Glutamatergic neuron (in vitro differentiated cells): Measurements from ENCODE around the gene IL10RB. TPM values are rescaled to one million over a fixed set of nuclear protein-coding genes. Genes with fewer than 3 reads are reported as not detected.
A peak's percentile ranks its signal among the peaks of the same experiment; 100 is the strongest.

Experiments used
- DNase-seq: peaks from one replicate; pipeline ENCODE4 v3.0.0; 2022
- H3K27ac Mint-ChIP-seq: one replicate; pipeline ENCODE4 v1.8.0; 2020; ENCODE audit warnings: mild to moderate bottlenecking, mixed read lengths, inconsistent platforms; ENCODE audit not compliant: unreplicated experiment
- H3K27me3 Mint-ChIP-seq: one replicate; pipeline ENCODE4 v1.8.0; 2020; ENCODE audit warnings: mild to moderate bottlenecking, moderate library complexity, mixed read lengths, inconsistent platforms; ENCODE audit not compliant: unreplicated experiment
- H3K36me3 Mint-ChIP-seq: one replicate; pipeline ENCODE4 v1.8.0; 2020; ENCODE audit warnings: mild to moderate bottlenecking, mixed read lengths, inconsistent platforms; ENCODE audit not compliant: unreplicated experiment
- H3K4me1 Mint-ChIP-seq: one replicate; pipeline ENCODE4 v1.8.0; 2020; ENCODE audit warnings: mild to moderate bottlenecking, low read depth, mixed read lengths, inconsistent platforms; ENCODE audit not compliant: unreplicated experiment
- H3K4me3 Mint-ChIP-seq: one replicate; pipeline ENCODE4 v1.8.0; 2020; ENCODE audit warnings: mild to moderate bottlenecking, mixed read lengths, inconsistent platforms; ENCODE audit not compliant: unreplicated experiment
- H3K9me3 Mint-ChIP-seq: one replicate; pipeline ENCODE4 v1.8.0; 2020; ENCODE audit warnings: mild to moderate bottlenecking, moderate library complexity, mixed read lengths, inconsistent platforms; ENCODE audit not compliant: unreplicated experiment
- CTCF ChIP-seq: fragments of 200-600 bp; sonication (generic); IDR thresholded peaks from one replicate; pipeline ENCODE4 v1.5.0; 2021; ENCODE audit not compliant: partially characterized antibody, unreplicated experiment
- total RNA-seq: library from RNA; stranded (reverse); fragmentation: NEBNext Ultra II Directional; extraction: Animal tissue kit (Norgen Biotek cat#: 25700); gene quantifications from one replicate; pipeline ENCODE4 v1.2.1, GENCODE V29; 2021; ENCODE audit not compliant: unreplicated experiment

Gene IL10RB
- total RNA-seq, 1 donor from 2014 or later, result 4.7 TPM

GRCh38 chr21:33267250-33267649, 1.1 kb downstream of the IL10RB start:
- no peak for TF ChIP-seq CTCF
- DNase-seq, result no peak
- Mint-ChIP-seq H3K27me3 (peaks cover 6% of the 10 kb centered on the region), H3K27ac (no peak overlapping the region), H3K4me3 (peak overlapping the region; percentile 93), H3K9me3 (peaks cover 9% of the 10 kb centered on the region), H3K36me3 (no peaks in the 10 kb centered on the region), H3K4me1 (peaks cover 7% of the 10 kb centered on the region)

- H3K36me3 Mint-ChIP-seq, result peaks cover 5% of the 10 kb centered on the region
- DNase-seq, result no peak
Observed at GRCh38 chr21:33268393-33268736, 2.2 kb downstream of the IL10RB start.

GRCh38 chr21:33268737-33269441, 2.7 kb downstream of the IL10RB start:
- no peak overlapping the region for H3K27ac Mint-ChIP-seq
- no peak overlapping the region for H3K4me3 Mint-ChIP-seq
- DNase-seq, result no peak
- H3K9me3 Mint-ChIP-seq, result peaks cover 9% of the 10 kb centered on the region
- H3K27me3 Mint-ChIP-seq, result peaks cover 6% of the 10 kb centered on the region
- no peak for TF ChIP-seq CTCF
- peaks cover 7% of the 10 kb centered on the region for H3K4me1 Mint-ChIP-seq
- H3K36me3 Mint-ChIP-seq, result peaks cover 5% of the 10 kb centered on the region

More at GRCh38 chr21:33268393-33268736, 2.2 kb downstream of the IL10RB start:
- H3K27me3 Mint-ChIP-seq, result peaks cover 6% of the 10 kb centered on the region
- H3K4me1 Mint-ChIP-seq, result peaks cover 7% of the 10 kb centered on the region
- peaks cover 9% of the 10 kb centered on the region for H3K9me3 Mint-ChIP-seq
- H3K4me3 Mint-ChIP-seq, result no peak overlapping the region
- H3K27ac Mint-ChIP-seq, result no peak overlapping the region
- no peak for TF ChIP-seq CTCF

- H3K4me3 Mint-ChIP-seq, result no peak overlapping the region
- peaks cover 5% of the 10 kb centered on the region for H3K27me3 Mint-ChIP-seq
- H3K36me3 Mint-ChIP-seq, result peaks cover 5% of the 10 kb centered on the region
- H3K9me3 Mint-ChIP-seq, result peaks cover 7% of the 10 kb centered on the region
- DNase-seq, result no peak
- peaks cover 4% of the 10 kb centered on the region for H3K4me1 Mint-ChIP-seq
- no peak for TF ChIP-seq CTCF
- no peak overlapping the region for H3K27ac Mint-ChIP-seq
Observed at GRCh38 chr21:33270986-33271385, 4.8 kb downstream of the IL10RB start.

GRCh38 chr21:33273044-33273443, 6.9 kb downstream of the IL10RB start:
- Mint-ChIP-seq H3K4me1 (no peaks in the 10 kb centered on the region), H3K36me3 (peaks cover 9% of the 10 kb centered on the region), H3K4me3 (no peak overlapping the region), H3K9me3 (peaks cover 4% of the 10 kb centered on the region), H3K27ac (no peak overlapping the region), H3K27me3 (no peaks in the 10 kb centered on the region)
- TF ChIP-seq CTCF, result no peak
- DNase-seq, result no peak
